ENCODE results near the gene AP4E1. TPM values are rescaled to one million over a fixed set of nuclear protein-coding genes. Genes with fewer than 3 reads are reported as not detected.

AP4E1 gene
- total and polyA plus RNA-seq, 9 donors, result 3.1 to 12.7 (median 6.8) TPM

DNA sequence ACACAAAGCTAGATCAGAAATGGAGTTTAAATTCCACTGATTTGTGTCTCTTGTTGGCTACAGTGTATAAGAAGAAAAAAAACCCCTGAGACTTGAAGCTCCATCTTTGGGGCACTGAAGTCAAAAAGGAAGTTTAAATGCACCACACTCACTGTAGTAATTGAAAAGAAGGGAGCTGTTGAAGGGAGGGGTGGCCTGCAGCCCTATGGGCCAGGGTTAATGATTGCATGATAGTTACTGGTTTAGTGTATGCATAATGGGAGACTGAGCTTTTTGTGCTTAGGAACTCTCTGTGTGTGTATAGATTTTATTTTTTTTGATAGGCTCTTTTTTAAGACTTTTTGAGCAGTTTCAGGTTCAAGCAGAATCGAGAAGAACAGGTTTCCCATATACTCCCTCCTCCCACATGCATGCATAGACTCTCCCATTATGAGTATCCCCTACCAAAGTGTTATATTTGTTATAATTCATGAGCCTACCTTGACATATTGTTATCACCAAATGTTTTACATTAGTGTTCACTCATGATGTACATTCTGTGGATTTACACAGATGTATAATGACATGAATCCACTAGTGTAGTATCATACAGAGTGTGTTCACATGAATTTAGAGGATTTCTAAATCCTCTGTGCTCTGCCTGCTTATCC, 98.0 kb downstream of the AP4E1 start:
- Histone ChIP-seq H3K4me1 (ENCODE audit: insufficient read depth) (no peaks in the 10 kb centered on the region), H3K4me3 (no peak overlapping the region), H3K27me3 (no peaks in the 10 kb centered on the region), H3K36me3 (no peaks in the 10 kb centered on the region), H3K9me3 (no peaks in the 10 kb centered on the region), H3K27ac (no peak overlapping the region)
- 82 to 84% (median 84%) methylated on average over 1 of the region's 1 CpG for WGBS, 3 donors
- DNase-seq, result no peak
- intact Hi-C loops (cut with DNase I), result no loop called here
- TF ChIP-seq EP300 (IDR thresholded peaks at IDR 0.05) (no peak), POLR2A (IDR thresholded peaks at IDR 0.05) (no peak)
- TF ChIP-seq, protein P1, sequence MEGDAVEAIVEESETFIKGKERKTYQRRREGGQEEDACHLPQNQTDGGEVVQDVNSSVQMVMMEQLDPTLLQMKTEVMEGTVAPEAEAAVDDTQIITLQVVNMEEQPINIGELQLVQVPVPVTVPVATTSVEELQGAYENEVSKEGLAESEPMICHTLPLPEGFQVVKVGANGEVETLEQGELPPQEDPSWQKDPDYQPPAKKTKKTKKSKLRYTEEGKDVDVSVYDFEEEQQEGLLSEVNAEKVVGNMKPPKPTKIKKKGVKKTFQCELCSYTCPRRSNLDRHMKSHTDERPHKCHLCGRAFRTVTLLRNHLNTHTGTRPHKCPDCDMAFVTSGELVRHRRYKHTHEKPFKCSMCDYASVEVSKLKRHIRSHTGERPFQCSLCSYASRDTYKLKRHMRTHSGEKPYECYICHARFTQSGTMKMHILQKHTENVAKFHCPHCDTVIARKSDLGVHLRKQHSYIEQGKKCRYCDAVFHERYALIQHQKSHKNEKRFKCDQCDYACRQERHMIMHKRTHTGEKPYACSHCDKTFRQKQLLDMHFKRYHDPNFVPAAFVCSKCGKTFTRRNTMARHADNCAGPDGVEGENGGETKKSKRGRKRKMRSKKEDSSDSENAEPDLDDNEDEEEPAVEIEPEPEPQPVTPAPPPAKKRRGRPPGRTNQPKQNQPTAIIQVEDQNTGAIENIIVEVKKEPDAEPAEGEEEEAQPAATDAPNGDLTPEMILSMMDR (IDR thresholded peaks at IDR 0.05), result no peak

DNA sequence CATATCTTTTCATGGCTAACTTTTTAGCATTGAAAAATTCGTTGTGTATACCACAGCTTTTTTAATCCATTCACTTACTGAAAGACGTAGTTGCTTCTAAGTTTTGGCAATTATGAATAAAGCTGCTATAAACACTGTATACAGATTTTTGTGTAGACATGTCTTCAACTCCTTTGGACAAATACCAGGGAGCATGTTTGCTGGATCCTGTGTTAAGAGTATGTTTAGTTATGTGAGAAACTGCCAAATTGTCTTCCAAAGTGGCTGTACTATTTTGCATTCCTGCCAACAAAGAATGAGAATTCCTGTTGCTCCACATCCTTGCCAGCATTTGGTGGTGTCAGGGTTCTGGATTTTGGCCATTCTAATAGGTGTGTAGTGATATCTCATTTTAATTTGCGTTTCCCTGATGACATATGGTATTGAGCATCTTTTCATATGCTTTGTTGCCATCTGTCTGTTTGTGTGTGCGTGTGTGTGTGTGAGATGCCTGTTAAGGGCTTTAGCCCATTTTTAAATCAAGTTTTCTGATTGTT, 98.7 kb downstream of the AP4E1 start:
- no peak overlapping the region for H3K27ac ChIP-seq
- TF ChIP-seq POLR2A (IDR thresholded peaks at IDR 0.05), result no peak
- TF ChIP-seq EP300 (IDR thresholded peaks at IDR 0.05), result no peak
- WGBS, 3 donors, result 83 to 93% (median 90%) methylated on average over 4 of the region's 4 CpGs

DNA sequence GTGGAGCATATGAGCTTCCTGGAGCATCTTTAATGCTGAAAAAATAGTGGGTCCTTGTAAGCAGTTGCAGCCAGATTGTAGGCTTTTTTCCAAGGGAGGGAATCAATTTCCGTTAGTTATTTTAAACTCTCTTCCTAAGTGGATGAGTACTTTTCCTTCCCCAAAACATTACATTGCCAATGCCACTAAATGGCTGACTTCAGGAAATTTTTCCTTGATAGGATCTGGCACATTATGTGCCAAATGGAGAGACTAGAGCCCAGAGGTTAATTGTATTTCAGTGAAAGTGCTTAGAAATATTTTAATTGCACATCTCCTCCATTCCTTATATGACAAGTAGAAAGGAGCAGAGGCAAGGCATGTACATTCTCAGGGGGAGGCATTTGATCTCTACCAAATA, 102.7 kb downstream of the AP4E1 start:
- Histone ChIP-seq H3K4me3 (no peak overlapping the region), H3K27me3 (no peaks in the 10 kb centered on the region), H3K27ac (no peak overlapping the region), H3K36me3 (no peaks in the 10 kb centered on the region), H3K4me1 (ENCODE audit: insufficient read depth) (no peaks in the 10 kb centered on the region), H3K9me3 (no peaks in the 10 kb centered on the region)
- TF ChIP-seq POLR2A (IDR thresholded peaks at IDR 0.05), result no peak
- TF ChIP-seq, protein P1 (IDR thresholded peaks at IDR 0.05), result no peak
- TF ChIP-seq EP300 (IDR thresholded peaks at IDR 0.05), result no peak
- 20 to 31% (median 26%) methylated on average over 1 of the region's 1 CpG for WGBS, 3 donors
- DNase-seq, result no peak
- intact Hi-C loops (cut with DNase I), result no loop called here

More for the DNA sequence above, 98.7 kb downstream of the AP4E1 start:
- DNase-seq, result no peak
- Histone ChIP-seq H3K27me3 (no peaks in the 10 kb centered on the region), H3K9me3 (no peaks in the 10 kb centered on the region), H3K4me3 (no peak overlapping the region), H3K4me1 (ENCODE audit: insufficient read depth) (no peaks in the 10 kb centered on the region), H3K36me3 (no peaks in the 10 kb centered on the region)
- intact Hi-C loops (cut with DNase I), result no loop called here

DNA sequence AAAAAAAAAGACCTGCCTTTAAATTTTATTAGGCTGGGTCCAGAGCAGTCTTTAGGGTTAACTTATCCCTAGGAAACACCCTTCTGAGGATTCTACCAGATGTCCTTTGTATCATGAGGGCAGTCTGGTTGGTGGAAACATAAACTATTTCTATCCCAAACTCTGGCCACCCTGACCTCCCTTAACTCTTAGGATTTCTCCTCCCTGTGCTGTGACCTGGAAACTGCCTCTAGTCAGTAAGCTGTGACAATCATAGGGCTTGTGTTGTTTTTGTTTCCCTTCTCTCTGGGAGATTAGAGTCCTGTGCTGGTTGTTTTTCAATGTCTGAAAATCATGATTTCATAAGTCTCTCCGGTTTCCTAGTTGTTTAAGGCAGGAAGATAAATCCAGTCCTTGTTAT, 108.1 kb downstream of the AP4E1 start:
- no peaks in the 10 kb centered on the region for H3K36me3 ChIP-seq
- H3K27me3 ChIP-seq, result no peaks in the 10 kb centered on the region
- H3K27ac ChIP-seq, result no peak overlapping the region
- H3K4me3 ChIP-seq, result no peak overlapping the region
- H3K9me3 ChIP-seq, result no peaks in the 10 kb centered on the region
- H3K4me1 ChIP-seq (ENCODE audit: insufficient read depth), result no peaks in the 10 kb centered on the region
- TF ChIP-seq, protein P1 (IDR thresholded peaks at IDR 0.05), result no peak
- no peak for TF ChIP-seq EP300 (IDR thresholded peaks at IDR 0.05)
- no peak for TF ChIP-seq POLR2A (IDR thresholded peaks at IDR 0.05)
- 10 to 17% (median 14%) methylated on average over 1 of the region's 1 CpG for WGBS, 3 donors
- intact Hi-C loops (cut with DNase I), result no loop called here
- no peak for DNase-seq

DNA sequence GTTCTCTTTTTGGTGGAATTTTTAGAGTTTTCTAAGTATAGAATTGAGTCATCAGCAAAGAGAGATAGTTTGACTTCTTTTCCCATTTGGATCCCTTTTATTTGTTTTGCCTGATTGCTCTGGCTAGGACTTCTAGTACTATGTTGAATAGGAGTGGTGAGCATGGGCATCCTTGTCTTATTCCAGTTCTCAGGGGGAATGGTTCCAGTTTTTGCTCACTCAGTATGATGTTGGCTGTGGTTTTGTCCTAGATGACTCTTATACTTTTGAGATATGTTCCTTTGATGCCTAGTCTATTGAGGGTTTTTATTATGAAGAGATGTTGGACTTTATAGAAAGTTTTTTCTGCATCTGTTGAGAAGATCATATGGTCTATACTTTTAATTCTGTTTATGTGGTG, 113.7 kb downstream of the AP4E1 start:
- Histone ChIP-seq H3K4me3 (no peak overlapping the region), H3K36me3 (no peaks in the 10 kb centered on the region), H3K9me3 (no peaks in the 10 kb centered on the region), H3K4me1 (ENCODE audit: insufficient read depth) (no peaks in the 10 kb centered on the region), H3K27ac (no peak overlapping the region), H3K27me3 (no peaks in the 10 kb centered on the region)
- no peak for DNase-seq
- TF ChIP-seq EP300 (IDR thresholded peaks at IDR 0.05) (no peak), POLR2A (IDR thresholded peaks at IDR 0.05) (no peak)
- TF ChIP-seq, protein P1 (IDR thresholded peaks at IDR 0.05), result no peak
- intact Hi-C loops (cut with DNase I), result no loop called here
